GM12878 (cell line): ENCODE measurements around the gene DIS3L. TPM values are rescaled to one million over a fixed set of nuclear protein-coding genes. Genes with fewer than 3 reads are reported as not detected.

Experiments used
- ATAC-seq: fragments of 200-7000 bp; cut with Tn5 transposase; 3 replicates; pipeline ENCODE4 v1.9.1; 2020; ENCODE audit warnings: mild to moderate bottlenecking, moderate library complexity
- BruUV-seq: library from RNA; stranded (reverse); fragments of 400-500 nt; replicated peaks from 2 replicates; lab custom pipeline; 2021; lab: Mats Ljungman, UMichigan
- CTCF ChIA-PET: fragments of 300-600 bp; sonication (Branson Sonifier 250); formaldehyde crosslinking; extraction: SDS; loops from one replicate; lab custom pipeline; 2021; ENCODE audit warnings: inconsistent platforms; lab: Yijun Ruan, JAX
- POLR2A ChIA-PET: fragments of 350-600 bp; formaldehyde crosslinking; extraction: SDS; loops from one replicate; lab custom pipeline; 2021; ENCODE audit warnings: inconsistent platforms; lab: Charles Lee
- RAD21 ChIA-PET: fragments of 300-600 bp; sonication (Branson Sonifier 250); formaldehyde crosslinking; loops from one replicate; lab custom pipeline; 2023; ENCODE audit warnings: antibody characterized with exemption; ENCODE audit not compliant: unreplicated experiment; lab: Charles Lee
- SMC1A ChIA-PET: fragments of 300-600 bp; sonication (Branson Sonifier 250); formaldehyde crosslinking; loops from one replicate; lab custom pipeline; 2023; ENCODE audit not compliant: unreplicated experiment, uncharacterized antibody; lab: Charles Lee
- DNase-seq: peaks from one replicate; pipeline ENCODE4 v3.0.0-alpha.2; 2011; ENCODE audit warnings: low read depth, low spot score
- FAIRE-seq: peaks from 3 replicates; lab custom pipeline; 2011; peaks lifted over from hg19 to GRCh38; lab: Jason Lieb, UNC
- H2AFZ ChIP-seq: 2 replicates; pipeline ENCODE4 v1.6.0; 2011; ENCODE audit warnings: low read depth, low read length, control low read depth; ENCODE audit not compliant: control insufficient read depth
- H3K27ac ChIP-seq: 2 replicates; pipeline ENCODE4 v1.5.1; 2011; ENCODE audit warnings: control low read depth; ENCODE audit not compliant: control insufficient read depth, insufficient read depth
- H3K27me3 ChIP-seq, 2 experiments: replicated peaks in 1 of 2; 2 replicates each; pipeline versions ENCODE4 v1.6.0 to v1.6.1; 2011; ENCODE audit warnings: low read length in 1 of 2; ENCODE audit not compliant: control insufficient read depth in 2 of 2, insufficient read depth in 2 of 2
- H3K36me3 ChIP-seq, 2 experiments: 2 replicates each; pipeline ENCODE4 v1.5.1; 2011; ENCODE audit warnings: low read length in 1 of 2; ENCODE audit not compliant: control insufficient read depth in 2 of 2, insufficient read depth in 2 of 2
- H3K4me1 ChIP-seq: 2 replicates; pipeline ENCODE4 v1.6.1; 2011; ENCODE audit warnings: mild to moderate bottlenecking, low read length, moderate library complexity, mixed read lengths; ENCODE audit not compliant: control insufficient read depth, insufficient read depth
- H3K4me2 ChIP-seq: 2 replicates; pipeline ENCODE4 v1.6.0; 2011; ENCODE audit warnings: control low read depth; ENCODE audit not compliant: control insufficient read depth, insufficient read depth
- H3K4me3 ChIP-seq: fragments of 200-600 bp; sonication (generic); 2 replicates; pipeline ENCODE4 v1.5.1; 2016
- H3K79me2 ChIP-seq: 2 replicates; pipeline ENCODE4 v1.6.0; 2011; ENCODE audit warnings: low read length; ENCODE audit not compliant: control insufficient read depth, insufficient read depth
- H3K9ac ChIP-seq: 2 replicates; pipeline ENCODE4 v1.8.0; 2011; ENCODE audit warnings: low read length, control low read depth, mixed read lengths; ENCODE audit not compliant: control insufficient read depth, insufficient read depth
- H3K9me3 ChIP-seq: replicated peaks from 3 replicates; pipeline ENCODE4 v1.5.1; 2011; ENCODE audit warnings: mild to moderate bottlenecking, low read length; ENCODE audit not compliant: control insufficient read depth, insufficient read depth
- H4K20me1 ChIP-seq: 2 replicates; pipeline ENCODE4 v1.6.0; 2011; ENCODE audit not compliant: control insufficient read depth, insufficient read depth
- BMI1 ChIP-seq: fragments of 450-650 bp; IDR thresholded peaks from 2 replicates; pipeline ENCODE4 v1.6.1; 2016; ENCODE audit warnings: mild to moderate bottlenecking, moderate library complexity, borderline replicate concordance
- E4F1 ChIP-seq: fragments of 450-650 bp; IDR thresholded peaks from 2 replicates; pipeline ENCODE4 v1.6.1; 2018; ENCODE audit warnings: borderline replicate concordance, mild to moderate bottlenecking; ENCODE audit not compliant: partially characterized antibody
- KAT2A ChIP-seq: conservative IDR thresholded peaks from 2 replicates; pipeline ENCODE4 v1.6.1; 2011; ENCODE audit warnings: low read depth, low read length; ENCODE audit not compliant: control insufficient read depth
- RAD21 ChIP-seq: IDR thresholded peaks from 2 replicates; pipeline ENCODE4 v1.6.1; 2011; ENCODE audit warnings: mild to moderate bottlenecking, low read depth, low read length, moderate library complexity; ENCODE audit not compliant: insufficient read depth
- RCOR1 ChIP-seq: conservative IDR thresholded peaks from 2 replicates; pipeline ENCODE4 v1.6.1; 2012; ENCODE audit warnings: low read depth, low read length, improper control_type of control experiment
- RELA ChIP-seq: fragments of 450-650 bp; IDR thresholded peaks from 2 replicates; pipeline ENCODE4 v1.8.0; 2014; ENCODE audit warnings: borderline replicate concordance; ENCODE audit not compliant: partially characterized antibody
- STAT1 ChIP-seq: fragments of 450-650 bp; conservative IDR thresholded peaks from 2 replicates; pipeline ENCODE4 v1.6.1; 2014; ENCODE audit warnings: antibody characterized with exemption, mild to moderate bottlenecking
- TAF1 ChIP-seq: IDR thresholded peaks from 2 replicates; pipeline ENCODE4 v1.6.1; 2011; ENCODE audit warnings: mild to moderate bottlenecking, low read depth, low read length, borderline replicate concordance
- ZNF24 ChIP-seq: fragments of 450-650 bp; IDR thresholded peaks from 2 replicates; pipeline ENCODE4 v1.6.1; 2017; ENCODE audit warnings: antibody characterized with exemption, mild to moderate bottlenecking
- WGBS: methylation state at CpG from one replicate; pipeline ENCODE4 v1.1.6; 2016; ENCODE audit warnings: low lambda C conversion rate; ENCODE audit not compliant: insufficient replicate concordance, insufficient coverage; ENCODE audit errors: missing lambda C conversion rate; 5-methylcytosine and 5-hydroxymethylcytosine counted together
- in situ Hi-C: fragments of 300-500 bp; cut with MboI; formaldehyde crosslinking; loops from 9 replicates; pipeline ENCODE4 v1.14.3; 2018; ENCODE audit warnings: mixed read lengths
- intact Hi-C: fragments of 100-400 bp; cut with micrococcal nuclease; formaldehyde crosslinking; loops from one replicate; pipeline ENCODE4 v1.14.2; 2022; ENCODE audit not compliant: unreplicated experiment
- polyA plus RNA-seq, 11 experiments: library from polyadenylated mRNA; depleted of rRNA in 4 of 11; unstranded in 6 of 11; stranded (reverse) in 5 of 11; fragments of >200 nt; fragmentation: Nextera tagmentation in 4 of 11; fragmentation: Illumina TruSeq in 1 of 11; extraction: Ambion mirVana in 4 of 11; extraction: Trizol in 1 of 11; gene quantifications; 1 replicate in 1 of 11; 2 replicates in 10 of 11; pipeline versions ENCODE4 v1.2.1 to v1.2.3, GENCODE V29; 2011 to 2016; ENCODE audit warnings: inconsistent platforms in 2 of 11, missing spikeins in 2 of 11, low read depth in 1 of 11
- total RNA-seq, 4 experiments: library from RNA; depleted of rRNA in 3 of 4; stranded (reverse); fragments of >200 nt in 3 of 4; fragmentation: Illumina TruSeq in 1 of 4; extraction: Trizol in 1 of 4; gene quantifications; 2 replicates each; pipeline versions ENCODE4 v1.2.1 to v1.2.3, GENCODE V29; 2013 to 2021
- TF ChIP-seq, protein P1 (sequence below): IDR thresholded peaks from 2 replicates; pipeline ENCODE4 v1.6.1; 2011; ENCODE audit warnings: borderline replicate concordance, low read depth, mild to moderate bottlenecking, moderate library complexity, mixed read lengths, low read length; ENCODE audit not compliant: insufficient read depth; ENCODE audit errors: extremely low read length

The DIS3L gene
- total and polyA plus RNA-seq, 10 of the 15 experiments (the other 5 are each of a cell fraction or from before 2014, with no cell fraction given): 7.6 to 33.7 (median 25.5) TPM

DNA sequence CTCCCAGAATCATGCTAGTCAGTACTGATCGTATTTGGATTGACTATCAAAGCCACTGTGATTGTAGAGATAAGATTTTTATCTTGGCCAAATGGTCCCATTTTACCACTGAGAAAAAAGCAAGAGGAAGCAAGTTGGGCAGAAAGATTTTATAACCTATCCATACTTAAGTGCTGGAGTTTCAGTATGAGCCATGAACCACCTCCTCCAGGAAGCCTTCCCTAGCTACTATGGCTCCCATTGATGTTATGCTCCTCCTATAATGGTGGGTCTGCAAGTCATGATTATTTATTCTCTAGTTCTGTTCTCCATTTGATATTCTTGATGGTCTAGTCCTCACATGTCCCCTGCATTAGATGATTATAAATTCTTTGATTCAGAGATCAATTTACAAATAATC lies 46.4 kb upstream of the DIS3L start:
- BruUV-seq: no TSS peak
- in situ Hi-C loops (no loop called here), intact Hi-C loops (no loop called here)
- Histone ChIP-seq H3K9ac (no peak overlapping the region), H3K36me3 (no peaks in the 10 kb centered on the region), H3K27me3 (peaks cover 8 to 13% of the 10 kb centered on the region in 2 experiments), H3K79me2 (no peaks in the 10 kb centered on the region), H3K4me3 (no peak overlapping the region), H3K9me3 (no peaks in the 10 kb centered on the region), H2AFZ (no peak overlapping the region), H3K4me1 (no peaks in the 10 kb centered on the region), H4K20me1 (no peaks in the 10 kb centered on the region), H3K4me2 (no peak overlapping the region), H3K27ac (no peak overlapping the region)
- WGBS: 21% methylated on average over 1 of the region's 1 CpG
- ChIA-PET CTCF (no interaction called here), SMC1A (no interaction called here), RAD21 (no interaction called here), POLR2A (no interaction called here)
- no peak for FAIRE-seq
- ATAC-seq: no peak
- TF ChIP-seq, protein P1, sequence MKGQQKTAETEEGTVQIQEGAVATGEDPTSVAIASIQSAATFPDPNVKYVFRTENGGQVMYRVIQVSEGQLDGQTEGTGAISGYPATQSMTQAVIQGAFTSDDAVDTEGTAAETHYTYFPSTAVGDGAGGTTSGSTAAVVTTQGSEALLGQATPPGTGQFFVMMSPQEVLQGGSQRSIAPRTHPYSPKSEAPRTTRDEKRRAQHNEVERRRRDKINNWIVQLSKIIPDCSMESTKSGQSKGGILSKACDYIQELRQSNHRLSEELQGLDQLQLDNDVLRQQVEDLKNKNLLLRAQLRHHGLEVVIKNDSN: no peak
- TF ChIP-seq BMI1: no peak
- TF ChIP-seq KAT2A: no peak
- no peak for DNase-seq

DNA sequence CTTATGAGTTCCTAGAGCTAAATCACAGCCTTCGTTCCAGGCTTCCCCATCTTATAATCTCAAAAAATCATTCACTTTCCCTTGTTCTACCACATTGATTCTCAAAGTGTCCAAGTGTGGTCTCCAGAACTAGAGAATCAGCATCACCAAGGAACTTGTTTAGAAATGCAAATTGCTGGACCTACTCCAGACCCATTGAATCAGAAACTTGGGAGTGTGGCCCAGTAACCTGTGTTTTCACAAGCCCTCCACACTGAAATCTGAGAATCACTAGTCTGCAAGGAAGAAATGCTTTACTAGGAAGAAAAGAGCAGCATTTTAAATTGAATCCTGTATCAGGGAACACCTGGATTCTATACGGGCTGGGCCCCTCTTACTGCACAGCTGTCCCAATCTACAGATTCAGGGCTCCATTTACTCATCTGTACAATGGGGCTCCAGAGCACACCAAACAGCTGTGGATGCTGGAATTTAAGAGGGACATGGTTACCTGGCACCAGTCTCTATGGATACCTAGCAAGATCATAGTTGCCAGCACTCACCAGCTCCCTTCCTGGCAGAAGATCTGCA lies 43.7 kb upstream of the DIS3L start:
- no peak for FAIRE-seq
- CTCF ChIA-PET: interaction anchor here (0.6 kb wide), 1 partner anchor 328 kb away, joined by 3 read pairs; no protein-coding TSS in a partner anchor
- 91% methylated on average over 2 of the region's 2 CpGs for WGBS
- no peak for TF ChIP-seq TAF1
- TF ChIP-seq E4F1: no peak
- TF ChIP-seq STAT1: no peak
- TF ChIP-seq RCOR1: no peak
- no peak for TF ChIP-seq ZNF24
- no peak for TF ChIP-seq RELA
- TF ChIP-seq RAD21: no peak

More for the DNA sequence above, 43.7 kb upstream of the DIS3L start:
- no peak overlapping the region for H3K9ac ChIP-seq
- no peaks in the 10 kb centered on the region for H4K20me1 ChIP-seq
- ChIA-PET POLR2A (no interaction called here), SMC1A (no interaction called here), RAD21 (no interaction called here)
- DNase-seq (no peak), ATAC-seq (no peak)
- BruUV-seq: no TSS peak
- intact Hi-C loops (loop anchor here (5.0 kb wide), 1 partner anchor 38 kb away; no protein-coding TSS in a partner anchor), in situ Hi-C loops (no loop called here)
- no peak overlapping the region for H3K4me3 ChIP-seq
- H3K79me2 ChIP-seq: no peaks in the 10 kb centered on the region
- peaks cover 3% of the 10 kb centered on the region; the same call in 1 of the 2 replicates for H3K4me1 ChIP-seq
- H3K4me2 ChIP-seq: no peak overlapping the region
- no peak overlapping the region for H3K27ac ChIP-seq
- peaks cover 19 to 29% of the 10 kb centered on the region in 2 experiments for H3K27me3 ChIP-seq
- no peaks in the 10 kb centered on the region for H3K9me3 ChIP-seq
- no peaks in the 10 kb centered on the region for H3K36me3 ChIP-seq
- no peak overlapping the region for H2AFZ ChIP-seq
